Measurements from ENCODE around the gene GOLGA5. TPM values are rescaled to one million over a fixed set of nuclear protein-coding genes. Genes with fewer than 3 reads are reported as not detected.

GOLGA5 gene
- total and polyA plus RNA-seq, 2 of the 13 experiments (the other 11 are each of a cell fraction or from before 2014, with no cell fraction given) = 31.0 to 40.0 TPM

DNA sequence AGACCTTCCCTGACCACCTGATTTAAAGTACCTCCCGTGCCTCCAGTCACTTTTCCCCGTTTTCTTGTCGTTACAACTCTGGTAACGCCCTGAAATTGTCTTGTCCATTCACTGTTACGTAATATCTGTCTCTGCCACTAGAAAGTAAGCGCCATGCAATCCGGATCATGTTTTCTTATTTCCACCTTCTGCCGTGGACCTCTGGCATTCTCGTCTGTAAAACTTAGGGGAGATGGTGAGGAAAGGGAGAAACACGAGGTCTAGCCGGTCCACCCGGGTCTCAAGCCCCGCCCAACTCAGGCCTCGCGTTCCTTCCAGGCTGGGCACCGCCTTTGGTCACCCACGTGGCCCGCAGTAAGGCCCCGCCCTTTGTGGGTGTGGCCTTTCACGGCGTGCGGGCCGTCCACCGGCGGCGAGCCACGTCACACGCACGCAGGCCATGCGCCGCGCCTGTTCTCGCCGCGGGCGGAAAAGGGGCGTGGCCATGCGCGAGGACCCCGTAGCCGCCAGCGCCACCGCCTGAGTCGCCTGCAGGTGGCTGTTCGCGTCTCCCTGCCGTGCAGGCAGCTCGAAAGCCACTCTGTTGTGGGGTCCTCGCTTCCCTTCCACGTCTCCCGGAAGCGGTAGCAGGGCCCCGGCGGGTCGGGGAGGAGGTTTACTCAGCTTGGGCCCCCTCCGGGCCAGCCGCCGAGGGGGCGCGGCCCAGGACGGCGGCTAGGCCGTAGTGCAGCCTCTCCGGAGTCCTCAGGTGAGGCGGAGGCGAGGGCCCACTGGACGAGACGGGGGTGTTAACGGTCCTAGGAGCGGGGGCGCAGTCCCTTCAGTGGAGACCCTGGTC is at the start of gene GOLGA5 (continued):
- TF ChIP-seq, protein P1, sequence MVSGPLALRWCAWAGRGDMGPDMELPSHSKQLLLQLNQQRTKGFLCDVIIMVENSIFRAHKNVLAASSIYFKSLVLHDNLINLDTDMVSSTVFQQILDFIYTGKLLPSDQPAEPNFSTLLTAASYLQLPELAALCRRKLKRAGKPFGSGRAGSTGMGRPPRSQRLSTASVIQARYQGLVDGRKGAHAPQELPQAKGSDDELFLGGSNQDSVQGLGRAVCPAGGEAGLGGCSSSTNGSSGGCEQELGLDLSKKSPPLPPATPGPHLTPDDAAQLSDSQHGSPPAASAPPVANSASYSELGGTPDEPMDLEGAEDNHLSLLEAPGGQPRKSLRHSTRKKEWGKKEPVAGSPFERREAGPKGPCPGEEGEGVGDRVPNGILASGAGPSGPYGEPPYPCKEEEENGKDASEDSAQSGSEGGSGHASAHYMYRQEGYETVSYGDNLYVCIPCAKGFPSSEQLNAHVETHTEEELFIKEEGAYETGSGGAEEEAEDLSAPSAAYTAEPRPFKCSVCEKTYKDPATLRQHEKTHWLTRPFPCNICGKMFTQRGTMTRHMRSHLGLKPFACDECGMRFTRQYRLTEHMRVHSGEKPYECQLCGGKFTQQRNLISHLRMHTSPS (CRISPR knock-in tag; IDR thresholded peaks at IDR 0.05; ENCODE audit: low read depth) = peak; percentile 58; the same call in 1 of the 2 replicates
- TF ChIP-seq ZNF780A (CRISPR knock-in tag; IDR thresholded peaks at IDR 0.05) (no peak), HCFC1 (IDR thresholded peaks at IDR 0.05; ENCODE audit: low read depth, low read length) (peak; percentile 62; the same call in 1 of the 2 replicates), ZNF644 (CRISPR knock-in tag; IDR thresholded peaks at IDR 0.05; ENCODE audit: low read depth) (no peak), ZNF678 (CRISPR knock-in tag; IDR thresholded peaks at IDR 0.05) (0 out of 2 replicates have a peak, but pooled peaks have one; percentile 20), ZNF879 (CRISPR knock-in tag; IDR thresholded peaks at IDR 0.05) (no peak), ZNF615 (CRISPR knock-in tag; IDR thresholded peaks at IDR 0.05; ENCODE audit: borderline replicate concordance) (no peak; the same call in 1 of the 2 replicates), MIER2 (CRISPR knock-in tag; IDR thresholded peaks at IDR 0.05) (peak; percentile 65; the same call in 1 of the 2 replicates), POLR2G (IDR thresholded peaks at IDR 0.05; ENCODE audit: low read depth, low read length) (peak; percentile 90), GPN1 (CRISPR knock-in tag; IDR thresholded peaks at IDR 0.05; ENCODE audit: borderline replicate concordance) (no peak), ZSCAN22 (CRISPR knock-in tag; IDR thresholded peaks at IDR 0.05) (no peak; the same call in 1 of the 2 replicates), NCOR1 (IDR thresholded peaks at IDR 0.05; ENCODE audit: borderline replicate concordance, low read length) (no peak; the same call in 1 of the 2 replicates), ASH2L (IDR thresholded peaks at IDR 0.05; ENCODE audit: insufficient read length, low read depth, low read length) (peak; percentile 85), ZNF282 (IDR thresholded peaks at IDR 0.05; ENCODE audit: partially characterized antibody) (no peak), ATF7-NPFF (CRISPR knock-in tag; IDR thresholded peaks at IDR 0.05; ENCODE audit: low read depth) (peak; percentile 84), ZIK1 (CRISPR knock-in tag; IDR thresholded peaks at IDR 0.05; ENCODE audit: borderline replicate concordance, low read depth) (no peak; the same call in 1 of the 2 replicates), ZSCAN20 (CRISPR knock-in tag; IDR thresholded peaks at IDR 0.05; ENCODE audit: borderline replicate concordance) (0 out of 2 replicates have a peak, but pooled peaks have one; percentile 17)
- TF ChIP-seq, protein P2, sequence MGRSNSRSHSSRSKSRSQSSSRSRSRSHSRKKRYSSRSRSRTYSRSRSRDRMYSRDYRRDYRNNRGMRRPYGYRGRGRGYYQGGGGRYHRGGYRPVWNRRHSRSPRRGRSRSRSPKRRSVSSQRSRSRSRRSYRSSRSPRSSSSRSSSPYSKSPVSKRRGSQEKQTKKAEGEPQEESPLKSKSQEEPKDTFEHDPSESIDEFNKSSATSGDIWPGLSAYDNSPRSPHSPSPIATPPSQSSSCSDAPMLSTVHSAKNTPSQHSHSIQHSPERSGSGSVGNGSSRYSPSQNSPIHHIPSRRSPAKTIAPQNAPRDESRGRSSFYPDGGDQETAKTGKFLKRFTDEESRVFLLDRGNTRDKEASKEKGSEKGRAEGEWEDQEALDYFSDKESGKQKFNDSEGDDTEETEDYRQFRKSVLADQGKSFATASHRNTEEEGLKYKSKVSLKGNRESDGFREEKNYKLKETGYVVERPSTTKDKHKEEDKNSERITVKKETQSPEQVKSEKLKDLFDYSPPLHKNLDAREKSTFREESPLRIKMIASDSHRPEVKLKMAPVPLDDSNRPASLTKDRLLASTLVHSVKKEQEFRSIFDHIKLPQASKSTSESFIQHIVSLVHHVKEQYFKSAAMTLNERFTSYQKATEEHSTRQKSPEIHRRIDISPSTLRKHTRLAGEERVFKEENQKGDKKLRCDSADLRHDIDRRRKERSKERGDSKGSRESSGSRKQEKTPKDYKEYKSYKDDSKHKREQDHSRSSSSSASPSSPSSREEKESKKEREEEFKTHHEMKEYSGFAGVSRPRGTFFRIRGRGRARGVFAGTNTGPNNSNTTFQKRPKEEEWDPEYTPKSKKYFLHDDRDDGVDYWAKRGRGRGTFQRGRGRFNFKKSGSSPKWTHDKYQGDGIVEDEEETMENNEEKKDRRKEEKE (IDR thresholded peaks at IDR 0.05) = no peak
- TF ChIP-seq, protein P3, sequence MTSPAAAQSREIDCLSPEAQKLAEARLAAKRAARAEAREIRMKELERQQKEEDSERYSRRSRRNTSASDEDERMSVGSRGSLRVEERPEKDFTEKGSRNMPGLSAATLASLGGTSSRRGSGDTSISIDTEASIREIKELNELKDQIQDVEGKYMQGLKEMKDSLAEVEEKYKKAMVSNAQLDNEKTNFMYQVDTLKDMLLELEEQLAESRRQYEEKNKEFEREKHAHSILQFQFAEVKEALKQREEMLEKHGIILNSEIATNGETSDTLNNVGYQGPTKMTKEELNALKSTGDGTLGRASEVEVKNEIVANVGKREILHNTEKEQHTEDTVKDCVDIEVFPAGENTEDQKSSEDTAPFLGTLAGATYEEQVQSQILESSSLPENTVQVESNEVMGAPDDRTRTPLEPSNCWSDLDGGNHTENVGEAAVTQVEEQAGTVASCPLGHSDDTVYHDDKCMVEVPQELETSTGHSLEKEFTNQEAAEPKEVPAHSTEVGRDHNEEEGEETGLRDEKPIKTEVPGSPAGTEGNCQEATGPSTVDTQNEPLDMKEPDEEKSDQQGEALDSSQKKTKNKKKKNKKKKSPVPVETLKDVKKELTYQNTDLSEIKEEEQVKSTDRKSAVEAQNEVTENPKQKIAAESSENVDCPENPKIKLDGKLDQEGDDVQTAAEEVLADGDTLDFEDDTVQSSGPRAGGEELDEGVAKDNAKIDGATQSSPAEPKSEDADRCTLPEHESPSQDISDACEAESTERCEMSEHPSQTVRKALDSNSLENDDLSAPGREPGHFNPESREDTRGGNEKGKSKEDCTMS (CRISPR knock-in tag; conservative IDR thresholded peaks at IDR 0.05) = no peak
- TF ChIP-seq, protein P4, sequence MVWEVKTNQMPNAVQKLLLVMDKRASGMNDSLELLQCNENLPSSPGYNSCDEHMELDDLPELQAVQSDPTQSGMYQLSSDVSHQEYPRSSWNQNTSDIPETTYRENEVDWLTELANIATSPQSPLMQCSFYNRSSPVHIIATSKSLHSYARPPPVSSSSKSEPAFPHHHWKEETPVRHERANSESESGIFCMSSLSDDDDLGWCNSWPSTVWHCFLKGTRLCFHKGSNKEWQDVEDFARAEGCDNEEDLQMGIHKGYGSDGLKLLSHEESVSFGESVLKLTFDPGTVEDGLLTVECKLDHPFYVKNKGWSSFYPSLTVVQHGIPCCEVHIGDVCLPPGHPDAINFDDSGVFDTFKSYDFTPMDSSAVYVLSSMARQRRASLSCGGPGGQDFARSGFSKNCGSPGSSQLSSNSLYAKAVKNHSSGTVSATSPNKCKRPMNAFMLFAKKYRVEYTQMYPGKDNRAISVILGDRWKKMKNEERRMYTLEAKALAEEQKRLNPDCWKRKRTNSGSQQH (CRISPR knock-in tag; IDR thresholded peaks at IDR 0.05; ENCODE audit: low read depth) = peak; percentile 68; the same call in 1 of the 2 replicates

Measured in HepG2 (cell line).